HG03175 (cell line): ENCODE results near the gene CCDC28B.
A peak's percentile ranks its signal among the peaks of the same experiment; 100 is the strongest.

Source experiments
- ATAC-seq: cut with Tn5 transposase; IDR thresholded peaks from one replicate; pipeline ENCODE4 v1.9.1; 2021; ENCODE audit warnings: mild to moderate bottlenecking, moderate library complexity; ENCODE audit not compliant: unreplicated experiment

The CCDC28B gene

DNA sequence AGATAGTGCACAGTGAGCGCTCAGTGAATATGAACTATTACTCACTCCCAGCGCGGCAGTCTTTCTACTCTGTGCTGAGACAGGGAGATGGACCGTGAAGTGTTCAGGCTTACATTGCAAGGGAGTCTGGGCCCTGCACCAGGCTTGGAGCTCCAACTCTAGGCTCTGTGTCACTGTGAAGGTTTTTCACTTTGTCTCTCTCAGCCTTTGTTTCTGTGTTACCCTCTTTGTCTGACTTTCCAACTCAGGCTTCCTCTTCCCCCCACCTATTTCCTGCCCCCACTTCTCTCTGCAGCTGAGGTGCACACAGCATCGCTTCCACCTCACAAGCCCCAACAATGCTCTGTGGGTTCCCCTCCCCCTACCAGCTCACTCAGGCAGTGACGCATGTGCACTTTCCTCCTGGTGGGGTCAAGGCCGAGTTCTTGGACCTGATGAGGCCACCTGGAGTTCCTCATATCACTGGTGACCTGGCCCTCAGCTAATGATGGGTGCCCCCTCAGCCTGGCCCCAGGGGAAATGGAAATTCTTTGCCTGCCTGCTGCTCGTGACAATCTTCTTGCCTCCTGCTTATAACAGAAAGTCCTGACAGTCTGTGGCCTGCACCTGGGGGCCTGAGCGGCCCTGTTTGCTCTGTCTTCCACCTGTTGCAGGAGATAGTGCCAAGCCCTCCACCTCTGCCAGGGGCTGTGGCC is 49.6 kb downstream of the CCDC28B start:
- ATAC-seq: peak; percentile 62

DNA sequence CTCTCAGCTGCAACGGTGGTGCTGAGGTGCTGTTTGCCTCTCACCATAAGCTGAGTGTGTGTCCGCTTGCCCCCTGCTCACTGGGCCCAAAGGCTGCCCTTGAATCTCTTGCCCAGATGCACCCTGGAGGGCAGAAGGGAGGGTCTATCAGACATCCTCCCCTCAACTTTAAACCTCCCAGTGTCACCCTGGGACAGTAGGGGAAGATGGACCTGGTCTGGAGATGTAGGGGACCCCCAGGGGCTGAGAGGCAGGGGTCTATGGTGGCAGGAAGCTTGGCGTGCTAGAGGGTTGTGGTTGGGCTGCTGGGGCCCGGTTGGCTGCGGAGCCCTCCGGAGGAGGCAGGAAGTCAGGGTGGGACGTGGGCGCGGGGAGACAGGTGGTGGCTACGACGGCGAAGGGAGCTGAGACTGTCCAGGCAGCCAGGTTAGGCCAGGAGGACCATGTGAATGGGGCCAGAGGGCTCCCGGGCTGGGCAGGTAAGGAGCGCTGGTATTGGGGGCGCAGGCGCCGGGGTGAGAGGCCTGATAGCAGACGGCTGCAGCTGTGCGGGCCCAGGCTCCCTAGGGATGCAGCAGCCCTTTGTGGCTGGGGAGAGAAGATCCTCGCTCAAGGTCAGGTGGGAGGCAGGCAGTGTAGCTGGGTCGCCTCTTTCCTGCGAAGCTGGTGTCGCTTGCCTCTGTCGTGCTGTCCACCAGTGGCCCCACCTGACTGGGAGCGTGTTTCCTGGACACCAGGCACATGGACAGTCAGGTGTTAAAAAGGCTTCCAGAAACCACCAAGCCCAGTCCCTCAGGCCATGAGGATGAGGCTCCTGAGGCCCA is 50.7 kb downstream of the CCDC28B start, which contains the start of gene LCK:
Gene LCK (plus strand): TSS at position 373 of the 824 bp plus-strand sequence. CDS start 23,065 bp downstream, outside the sequence.
- ATAC-seq: peak; percentile 22
